Stimulated activated CD4-positive, alpha-beta T cell treated with anti-CD3 and anti-CD28 coated beads, Interleukin-12 subunit alpha, Interleukin-12 subunit beta, amount 100 ng/mL, for 48 hours (primary cell): ENCODE results near the gene NKTR.
"Not testable (repeated sequence)": the region's sequence is repeated elsewhere in the genome, so short reads cannot be mapped to it uniquely, and the experiment has no call there.

Experiments used
- DNase-seq, 3 donors: peaks; one replicate each; pipeline ENCODE4 v3.0.0-alpha.2; 2020; ENCODE audit warnings: low read depth in 2 of 3, low spot score in 1 of 3

The NKTR gene

GRCh38 chr3:42595682-42596081 is 4.8 kb upstream of the NKTR start:
- no peak for DNase-seq

GRCh38 chr3:42597098-42597497 is 3.4 kb upstream of the NKTR start:
- not testable (repeated sequence) for DNase-seq

GRCh38 chr3:42600958-42601675 is 631 bp downstream of the NKTR start:
- peak; percentile 49 to 55 (median 54) for DNase-seq

- no peak for DNase-seq
These were observed 1.6 kb downstream of the NKTR start for GRCh38 chr3:42601896-42602581.

GRCh38 chr3:42602961-42603360 is 2.5 kb downstream of the NKTR start:
- DNase-seq: no peak

GRCh38 chr3:42605546-42606173 is 5.2 kb downstream of the NKTR start:
- DNase-seq: no peak

GRCh38 chr3:42608581-42608980 is 8.1 kb downstream of the NKTR start:
- no peak for DNase-seq

- no peak for DNase-seq
These were observed 10.5 kb downstream of the NKTR start for GRCh38 chr3:42610976-42611375.

GRCh38 chr3:42612217-42612616 is 11.7 kb downstream of the NKTR start:
- no peak for DNase-seq

GRCh38 chr3:42612928-42613327 is 12.4 kb downstream of the NKTR start:
- no peak for DNase-seq

GRCh38 chr3:42613462-42613861 is 13.0 kb downstream of the NKTR start:
- DNase-seq: no peak

GRCh38 chr3:42631620-42632019 is 31.1 kb downstream of the NKTR start:
- no peak for DNase-seq

GRCh38 chr3:42632146-42632545 is 31.7 kb downstream of the NKTR start:
- DNase-seq: no peak

GRCh38 chr3:42633544-42633943 is 33.1 kb downstream of the NKTR start:
- DNase-seq: no peak

GRCh38 chr3:42635111-42635510 is 34.6 kb downstream of the NKTR start:
- DNase-seq: no peak

GRCh38 chr3:42637001-42637400 is 36.5 kb downstream of the NKTR start:
- no peak for DNase-seq

GRCh38 chr3:42638339-42638842 is 37.9 kb downstream of the NKTR start:
- DNase-seq: peak in 2 of 3 donors; percentile 34 to 50

GRCh38 chr3:42639192-42639591 is 38.7 kb downstream of the NKTR start:
- no peak for DNase-seq

- DNase-seq: no peak
These were observed 39.6 kb downstream of the NKTR start for GRCh38 chr3:42640129-42640528.

GRCh38 chr3:42640771-42641370 is 40.4 kb downstream of the NKTR start:
- no peak for DNase-seq

- no peak for DNase-seq
These were observed 47.5 kb downstream of the NKTR start for GRCh38 chr3:42647821-42648459.
